ENCODE measurements around the gene CLCN4.

CLCN4 gene

GRCh38 chrX:10216208-10216607 lies 59.4 kb downstream of the CLCN4 start:
- H3K4me2 ChIP-seq (ENCODE audit: insufficient read depth, low read length) = no peak overlapping the region
- no peaks in the 10 kb centered on the region for H3K36me3 ChIP-seq (ENCODE audit: insufficient read depth, low read length)
- no peaks in the 10 kb centered on the region for H3K4me1 ChIP-seq (ENCODE audit: insufficient read depth, low read length)
- no peak overlapping the region for H2AFZ ChIP-seq (ENCODE audit: low read depth, low read length)
- H3K9me3 ChIP-seq (ENCODE audit: insufficient read depth, low read length, severe bottlenecking) = no peaks in the 10 kb centered on the region
- DNase-seq (no peak), ATAC-seq (ENCODE audit: insufficient read depth, low read depth) (no peak)
- H3K4me3 ChIP-seq (ENCODE audit: low read depth in 1 of 2, low read length in 2 of 2) = no peak overlapping the region
- no peaks in the 10 kb centered on the region for H4K20me1 ChIP-seq (ENCODE audit: insufficient read depth, low read length)
- no peaks in the 10 kb centered on the region for H3K27me3 ChIP-seq (ENCODE audit: insufficient read depth, low read length, poor library complexity)
- H3K79me2 ChIP-seq (ENCODE audit: insufficient read depth, low read length) = no peaks in the 10 kb centered on the region
- no peak for TF ChIP-seq EZH2 (IDR thresholded peaks at IDR 0.05; ENCODE audit: borderline replicate concordance, low read depth, low read length, severe bottlenecking)
- TF ChIP-seq, protein P1, sequence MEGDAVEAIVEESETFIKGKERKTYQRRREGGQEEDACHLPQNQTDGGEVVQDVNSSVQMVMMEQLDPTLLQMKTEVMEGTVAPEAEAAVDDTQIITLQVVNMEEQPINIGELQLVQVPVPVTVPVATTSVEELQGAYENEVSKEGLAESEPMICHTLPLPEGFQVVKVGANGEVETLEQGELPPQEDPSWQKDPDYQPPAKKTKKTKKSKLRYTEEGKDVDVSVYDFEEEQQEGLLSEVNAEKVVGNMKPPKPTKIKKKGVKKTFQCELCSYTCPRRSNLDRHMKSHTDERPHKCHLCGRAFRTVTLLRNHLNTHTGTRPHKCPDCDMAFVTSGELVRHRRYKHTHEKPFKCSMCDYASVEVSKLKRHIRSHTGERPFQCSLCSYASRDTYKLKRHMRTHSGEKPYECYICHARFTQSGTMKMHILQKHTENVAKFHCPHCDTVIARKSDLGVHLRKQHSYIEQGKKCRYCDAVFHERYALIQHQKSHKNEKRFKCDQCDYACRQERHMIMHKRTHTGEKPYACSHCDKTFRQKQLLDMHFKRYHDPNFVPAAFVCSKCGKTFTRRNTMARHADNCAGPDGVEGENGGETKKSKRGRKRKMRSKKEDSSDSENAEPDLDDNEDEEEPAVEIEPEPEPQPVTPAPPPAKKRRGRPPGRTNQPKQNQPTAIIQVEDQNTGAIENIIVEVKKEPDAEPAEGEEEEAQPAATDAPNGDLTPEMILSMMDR (IDR thresholded peaks at IDR 0.05; ENCODE audit: borderline replicate concordance, extremely low read depth, low read length, poor library complexity, severe bottlenecking) = no peak
- no peak overlapping the region for H3K9ac ChIP-seq (ENCODE audit: low read depth, low read length)
- no peak overlapping the region for H3K27ac ChIP-seq (ENCODE audit: low read length)

- H2AFZ ChIP-seq (ENCODE audit: low read depth, low read length) = no peak overlapping the region
- ATAC-seq (ENCODE audit: insufficient read depth, low read depth) (no peak), DNase-seq (no peak)
- no peak overlapping the region for H3K4me3 ChIP-seq (ENCODE audit: low read depth in 1 of 2, low read length in 2 of 2)
- H3K36me3 ChIP-seq (ENCODE audit: insufficient read depth, low read length) = no peaks in the 10 kb centered on the region
- no peak overlapping the region for H3K27ac ChIP-seq (ENCODE audit: low read length)
- H4K20me1 ChIP-seq (ENCODE audit: insufficient read depth, low read length) = no peaks in the 10 kb centered on the region
- no peak overlapping the region for H3K9ac ChIP-seq (ENCODE audit: low read depth, low read length)
- TF ChIP-seq EZH2 (IDR thresholded peaks at IDR 0.05; ENCODE audit: borderline replicate concordance, low read depth, low read length, severe bottlenecking) = no peak
- TF ChIP-seq, protein P1 (IDR thresholded peaks at IDR 0.05; ENCODE audit: borderline replicate concordance, extremely low read depth, low read length, poor library complexity, severe bottlenecking) = no peak
- H3K4me1 ChIP-seq (ENCODE audit: insufficient read depth, low read length) = no peaks in the 10 kb centered on the region
- no peak overlapping the region for H3K4me2 ChIP-seq (ENCODE audit: insufficient read depth, low read length)
- H3K79me2 ChIP-seq (ENCODE audit: insufficient read depth, low read length) = no peaks in the 10 kb centered on the region
- H3K9me3 ChIP-seq (ENCODE audit: insufficient read depth, low read length, severe bottlenecking) = no peaks in the 10 kb centered on the region
- H3K27me3 ChIP-seq (ENCODE audit: insufficient read depth, low read length, poor library complexity) = no peaks in the 10 kb centered on the region
Observed at GRCh38 chrX:10217198-10217597, 60.4 kb downstream of the CLCN4 start.

- H4K20me1 ChIP-seq (ENCODE audit: insufficient read depth, low read length) = no peaks in the 10 kb centered on the region
- H3K4me3 ChIP-seq (ENCODE audit: low read depth in 1 of 2, low read length in 2 of 2) = no peak overlapping the region
- ATAC-seq (ENCODE audit: insufficient read depth, low read depth) (no peak), DNase-seq (no peak)
- no peak for TF ChIP-seq EZH2 (IDR thresholded peaks at IDR 0.05; ENCODE audit: borderline replicate concordance, low read depth, low read length, severe bottlenecking)
- TF ChIP-seq, protein P1 (IDR thresholded peaks at IDR 0.05; ENCODE audit: borderline replicate concordance, extremely low read depth, low read length, poor library complexity, severe bottlenecking) = no peak
- no peaks in the 10 kb centered on the region for H3K79me2 ChIP-seq (ENCODE audit: insufficient read depth, low read length)
- no peak overlapping the region for H3K9ac ChIP-seq (ENCODE audit: low read depth, low read length)
- no peaks in the 10 kb centered on the region for H3K4me1 ChIP-seq (ENCODE audit: insufficient read depth, low read length)
- no peaks in the 10 kb centered on the region for H3K36me3 ChIP-seq (ENCODE audit: insufficient read depth, low read length)
- H3K9me3 ChIP-seq (ENCODE audit: insufficient read depth, low read length, severe bottlenecking) = no peaks in the 10 kb centered on the region
- no peaks in the 10 kb centered on the region for H3K27me3 ChIP-seq (ENCODE audit: insufficient read depth, low read length, poor library complexity)
- H3K27ac ChIP-seq (ENCODE audit: low read length) = no peak overlapping the region
- H2AFZ ChIP-seq (ENCODE audit: low read depth, low read length) = no peak overlapping the region
- H3K4me2 ChIP-seq (ENCODE audit: insufficient read depth, low read length) = no peak overlapping the region
Observed at GRCh38 chrX:10221651-10222050, 64.9 kb downstream of the CLCN4 start.

- DNase-seq (no peak), ATAC-seq (ENCODE audit: insufficient read depth, low read depth) (no peak)
- H3K79me2 ChIP-seq (ENCODE audit: insufficient read depth, low read length) = no peaks in the 10 kb centered on the region
- no peaks in the 10 kb centered on the region for H3K9me3 ChIP-seq (ENCODE audit: insufficient read depth, low read length, severe bottlenecking)
- H3K27ac ChIP-seq (ENCODE audit: low read length) = no peak overlapping the region
- H3K27me3 ChIP-seq (ENCODE audit: insufficient read depth, low read length, poor library complexity) = no peaks in the 10 kb centered on the region
- no peaks in the 10 kb centered on the region for H3K36me3 ChIP-seq (ENCODE audit: insufficient read depth, low read length)
- no peaks in the 10 kb centered on the region for H3K4me1 ChIP-seq (ENCODE audit: insufficient read depth, low read length)
- no peak for TF ChIP-seq EZH2 (IDR thresholded peaks at IDR 0.05; ENCODE audit: borderline replicate concordance, low read depth, low read length, severe bottlenecking)
- TF ChIP-seq, protein P1 (IDR thresholded peaks at IDR 0.05; ENCODE audit: borderline replicate concordance, extremely low read depth, low read length, poor library complexity, severe bottlenecking) = no peak
- H4K20me1 ChIP-seq (ENCODE audit: insufficient read depth, low read length) = no peaks in the 10 kb centered on the region
- H2AFZ ChIP-seq (ENCODE audit: low read depth, low read length) = no peak overlapping the region
- no peak overlapping the region for H3K9ac ChIP-seq (ENCODE audit: low read depth, low read length)
- no peak overlapping the region for H3K4me3 ChIP-seq (ENCODE audit: low read depth in 1 of 2, low read length in 2 of 2)
- no peak overlapping the region for H3K4me2 ChIP-seq (ENCODE audit: insufficient read depth, low read length)
Observed at GRCh38 chrX:10223276-10223675, 66.5 kb downstream of the CLCN4 start.

Data from DND-41 (cell line).